Progenitor cell of endocrine pancreas (in vitro differentiated cells): ENCODE results near the gene VDR. TPM values are rescaled to one million over a fixed set of nuclear protein-coding genes. Genes with fewer than 3 reads are reported as not detected.

ENCODE experiments used
- DNase-seq: peaks from one replicate; pipeline ENCODE4 v3.0.0; 2021; ENCODE audit warnings: low spot score; ENCODE audit not compliant: unreplicated experiment
- H3K27ac Mint-ChIP-seq: 2 replicates; pipeline ENCODE4 v1.8.0; 2021; ENCODE audit warnings: mild to moderate bottlenecking, moderate library complexity, mixed read lengths
- H3K27me3 Mint-ChIP-seq: 2 replicates; pipeline ENCODE4 v1.8.0; 2021; ENCODE audit warnings: mixed read lengths
- H3K36me3 Mint-ChIP-seq: 2 replicates; pipeline ENCODE4 v1.8.0; 2022; ENCODE audit warnings: mixed read lengths; ENCODE audit not compliant: insufficient read depth
- H3K4me1 Mint-ChIP-seq: 2 replicates; pipeline ENCODE4 v1.8.0; 2021; ENCODE audit warnings: low read depth, mixed read lengths
- H3K4me3 Mint-ChIP-seq: 2 replicates; pipeline ENCODE4 v1.8.0; 2021; ENCODE audit warnings: low read depth, mild to moderate bottlenecking, moderate library complexity, mixed read lengths
- H3K9me3 Mint-ChIP-seq: 2 replicates; pipeline ENCODE4 v1.8.0; 2021; ENCODE audit warnings: low read depth, mixed read lengths
- CTCF ChIP-seq: fragments of 200-600 bp; sonication (generic); IDR thresholded peaks from one replicate; pipeline ENCODE4 v1.5.0; 2021; ENCODE audit warnings: antibody characterized with exemption, mild to moderate bottlenecking; ENCODE audit not compliant: unreplicated experiment
- total RNA-seq: library from RNA; stranded (reverse); gene quantifications from 2 replicates; pipeline ENCODE4 v1.2.1, GENCODE V29; 2021

VDR gene
- total RNA-seq, 1 donor from 2014 or later = 0.31 TPM

- H3K4me1 Mint-ChIP-seq = peaks cover 6% of the 10 kb centered on the region
- H3K36me3 Mint-ChIP-seq = peaks cover 3% of the 10 kb centered on the region
- H3K4me3 Mint-ChIP-seq = no peak overlapping the region
- no peak overlapping the region for H3K27ac Mint-ChIP-seq
- peaks cover 40% of the 10 kb centered on the region for H3K27me3 Mint-ChIP-seq
- no peak for DNase-seq
- no peak for TF ChIP-seq CTCF
- peaks cover 5% of the 10 kb centered on the region for H3K9me3 Mint-ChIP-seq
Observed at GRCh38 chr12:47910981-47911380, 6.2 kb upstream of the VDR start.

- peaks cover 5% of the 10 kb centered on the region for H3K9me3 Mint-ChIP-seq
Observed at GRCh38 chr12:47910486-47910885, 5.7 kb upstream of the VDR start.

GRCh38 chr12:47909839-47910465, 5.2 kb upstream of the VDR start:
- Mint-ChIP-seq H3K4me3 (no peak overlapping the region), H3K27ac (no peak overlapping the region)

More at GRCh38 chr12:47910486-47910885, 5.7 kb upstream of the VDR start:
- no peak overlapping the region for H3K27ac Mint-ChIP-seq
- H3K4me3 Mint-ChIP-seq = no peak overlapping the region
- DNase-seq = no peak
- H3K27me3 Mint-ChIP-seq = peaks cover 45% of the 10 kb centered on the region
- H3K36me3 Mint-ChIP-seq = peaks cover 3% of the 10 kb centered on the region
- peaks cover 6% of the 10 kb centered on the region for H3K4me1 Mint-ChIP-seq
- TF ChIP-seq CTCF = no peak

GRCh38 chr12:47908738-47909137, 3.9 kb upstream of the VDR start:
- Mint-ChIP-seq H3K4me1 (peaks cover 8% of the 10 kb centered on the region), H3K4me3 (no peak overlapping the region), H3K27ac (no peak overlapping the region), H3K27me3 (peaks cover 51% of the 10 kb centered on the region), H3K9me3 (no peaks in the 10 kb centered on the region), H3K36me3 (peaks cover 1% of the 10 kb centered on the region)
- TF ChIP-seq CTCF = no peak
- DNase-seq = no peak

More at GRCh38 chr12:47909839-47910465, 5.2 kb upstream of the VDR start:
- Mint-ChIP-seq H3K36me3 (peaks cover 3% of the 10 kb centered on the region), H3K27me3 (peaks cover 45% of the 10 kb centered on the region), H3K9me3 (peaks cover 5% of the 10 kb centered on the region), H3K4me1 (peaks cover 6% of the 10 kb centered on the region)
- DNase-seq = no peak
- TF ChIP-seq CTCF = no peak

GRCh38 chr12:47907851-47908454, 3.2 kb upstream of the VDR start:
- Mint-ChIP-seq H3K27me3 (peaks cover 59% of the 10 kb centered on the region), H3K27ac (no peak overlapping the region), H3K36me3 (peaks cover 1% of the 10 kb centered on the region), H3K9me3 (no peaks in the 10 kb centered on the region), H3K4me1 (peaks cover 8% of the 10 kb centered on the region), H3K4me3 (no peak overlapping the region)
- no peak for TF ChIP-seq CTCF
- no peak for DNase-seq
